Cardiac fibroblast (primary cell): ENCODE measurements around the gene LRRC57.

ENCODE experiments used
- DNase-seq, 2 donors: peaks; one replicate each; pipeline versions ENCODE4 v3.0.0 to v3.0.0-alpha.2; 2010; ENCODE audit warnings: low read depth in 2 of 2
- H3K4me3 ChIP-seq, 2 donors: replicated peaks in 1 of 2; 1 replicate in 1 of 2; 2 replicates in 1 of 2; pipeline ENCODE4 v1.5.1; 2011; ENCODE audit warnings: low read depth in 2 of 2, low read length in 2 of 2, mild to moderate bottlenecking in 2 of 2, moderate library complexity in 1 of 2
- CTCF ChIP-seq: IDR thresholded peaks from one replicate; pipeline ENCODE4 v1.5.1; 2011; ENCODE audit warnings: low read depth, mild to moderate bottlenecking, low read length, inconsistent platforms

LRRC57 gene

GRCh38 chr15:42549741-42550392 is 1.3 kb upstream of the LRRC57 start:
- peak overlapping the region; percentile 93 to 98 for H3K4me3 ChIP-seq
- peak in 1 of 2 donors; percentile 1 for DNase-seq
- TF ChIP-seq CTCF = no peak

- DNase-seq = peak; percentile 35 to 42
- no peak for TF ChIP-seq CTCF
- peak overlapping the region; percentile 93 to 98 for H3K4me3 ChIP-seq
Measured at GRCh38 chr15:42549032-42549491, 469 bp upstream of the LRRC57 start.

GRCh38 chr15:42547918-42548248 is 710 bp downstream of the LRRC57 start:
- peak overlapping the region; percentile 93 to 98 for H3K4me3 ChIP-seq
- peak in 1 of 2 donors; percentile 47 for DNase-seq
- TF ChIP-seq CTCF = no peak

- DNase-seq = no peak
- no peak overlapping the region for H3K4me3 ChIP-seq
- no peak for TF ChIP-seq CTCF
Measured at GRCh38 chr15:42544853-42545629, 3.6 kb downstream of the LRRC57 start.

DNA sequence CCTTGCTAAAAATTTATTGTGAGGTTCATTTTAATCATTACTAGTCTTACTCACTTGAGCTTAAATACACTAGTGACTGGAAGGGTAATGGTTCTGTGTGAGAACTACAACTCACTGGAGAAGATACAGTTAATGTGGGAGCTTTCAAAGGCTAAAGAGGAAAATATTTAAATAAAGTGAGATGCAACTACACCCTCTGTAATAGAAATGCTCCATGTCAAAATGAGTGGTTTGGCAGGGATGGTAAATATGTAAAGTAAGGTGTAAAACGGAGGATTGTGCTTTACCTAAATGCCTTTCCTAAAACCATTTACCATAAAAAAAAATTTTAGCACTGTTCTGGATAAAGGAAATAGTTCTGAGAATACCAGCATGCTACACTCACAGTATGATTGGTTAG is 15.3 kb downstream of the LRRC57 start:
- TF ChIP-seq CTCF = no peak
- DNase-seq = no peak
- no peak overlapping the region for H3K4me3 ChIP-seq

GRCh38 chr15:42528970-42529369 is 19.6 kb downstream of the LRRC57 start:
- TF ChIP-seq CTCF = no peak
- no peak for DNase-seq
- H3K4me3 ChIP-seq = no peak overlapping the region
